ENCODE measurements around the gene CYFIP1.

CYFIP1 gene

GRCh38 chr15:22951381-22952280 lies 28.5 kb downstream of the CYFIP1 start:
- CTCF ChIA-PET, result no interaction called here
- POLR2A ChIA-PET, result no interaction called here
- peaks cover 0 to 4% of the 10 kb centered on the region in 2 experiments; a peak in 1 of 3 replicates for H3K36me3 ChIP-seq (ENCODE audit: control insufficient read depth in 2 of 2, insufficient read depth in 1 of 2, low read length in 2 of 2)
- peaks cover 6% of the 10 kb centered on the region for H3K4me1 ChIP-seq (ENCODE audit: control insufficient read depth, insufficient read depth, low read length)
- no peak overlapping the region for H3K27ac ChIP-seq (ENCODE audit: extremely low read depth, low read depth, low read length)
- H3K9me3 ChIP-seq (ENCODE audit: control insufficient read depth, insufficient read depth, low read depth, low read length), result no peaks in the 10 kb centered on the region
- no peak for TF ChIP-seq ZNF133 (tag by site-specific recombination; IDR thresholded peaks at IDR 0.05)
- no peak for TF ChIP-seq SP7 (tag by site-specific recombination; IDR thresholded peaks at IDR 0.05)
- TF ChIP-seq ZBTB10 (tag by site-specific recombination; IDR thresholded peaks at IDR 0.05), result no peak
- TF ChIP-seq ZNF704 (tag by site-specific recombination; IDR thresholded peaks at IDR 0.05), result no peak
- no peak for TF ChIP-seq ZNF501 (tag by site-specific recombination; IDR thresholded peaks at IDR 0.05)
- no peak for TF ChIP-seq ZNF175 (tag by site-specific recombination; IDR thresholded peaks at IDR 0.05)
- no peak for TF ChIP-seq ZFHX2 (tag by site-specific recombination; conservative IDR thresholded peaks at IDR 0.05)
- TF ChIP-seq ZNF416 (tag by site-specific recombination; IDR thresholded peaks at IDR 0.05), result no peak
- TF ChIP-seq ZNF132 (tag by site-specific recombination; IDR thresholded peaks at IDR 0.05; ENCODE audit: borderline replicate concordance), result no peak
- TF ChIP-seq ZNF514 (tag by site-specific recombination; IDR thresholded peaks at IDR 0.05), result no peak
- no peak for TF ChIP-seq ZNF48 (tag by site-specific recombination; IDR thresholded peaks at IDR 0.05)
- no peak for TF ChIP-seq ZFP3 (tag by site-specific recombination; IDR thresholded peaks at IDR 0.05; ENCODE audit: low read depth)
- no peak for TF ChIP-seq ZSCAN18 (tag by site-specific recombination; IDR thresholded peaks at IDR 0.05)
- no peak for TF ChIP-seq ZFP37 (tag by site-specific recombination; IDR thresholded peaks at IDR 0.05)
- no peak for TF ChIP-seq ZNF548 (tag by site-specific recombination; IDR thresholded peaks at IDR 0.05)
- TF ChIP-seq ZNF544 (tag by site-specific recombination; IDR thresholded peaks at IDR 0.05), result no peak
- TF ChIP-seq ZNF707 (tag by site-specific recombination; IDR thresholded peaks at IDR 0.05), result no peak
- no peak for TF ChIP-seq ZFP41 (tag by site-specific recombination; IDR thresholded peaks at IDR 0.05; ENCODE audit: borderline replicate concordance)
- TF ChIP-seq ZNF76 (tag by site-specific recombination; IDR thresholded peaks at IDR 0.05; ENCODE audit: borderline replicate concordance, low read depth), result no peak
- H3K4me3 ChIP-seq (ENCODE audit: low read depth, low read length), result no peak overlapping the region

GRCh38 chr15:22951031-22951380 lies 29.2 kb downstream of the CYFIP1 start:
- H3K27ac ChIP-seq (ENCODE audit: extremely low read depth, low read depth, low read length), result no peak overlapping the region
- POLR2A ChIA-PET, result no interaction called here
- TF ChIP-seq ZNF248 (tag by site-specific recombination; IDR thresholded peaks at IDR 0.05) (no peak), ZNF513 (tag by site-specific recombination; IDR thresholded peaks at IDR 0.05) (no peak), ZNF544 (tag by site-specific recombination; IDR thresholded peaks at IDR 0.05) (no peak), ZNF560 (tag by site-specific recombination; IDR thresholded peaks at IDR 0.05; ENCODE audit: borderline replicate concordance) (no peak), ZBTB17 (tag by site-specific recombination; IDR thresholded peaks at IDR 0.05) (no peak), ZNF174 (tag by site-specific recombination; IDR thresholded peaks at IDR 0.05) (no peak)
- CTCF ChIA-PET, result no interaction called here
- no peaks in the 10 kb centered on the region for H3K9me3 ChIP-seq (ENCODE audit: control insufficient read depth, insufficient read depth, low read depth, low read length)
- H3K4me3 ChIP-seq (ENCODE audit: low read depth, low read length), result no peak overlapping the region
- peaks cover 4 to 5% of the 10 kb centered on the region in 2 experiments; a peak in 2 of 3 replicates for H3K36me3 ChIP-seq (ENCODE audit: control insufficient read depth in 2 of 2, insufficient read depth in 1 of 2, low read length in 2 of 2)
- peaks cover 6% of the 10 kb centered on the region for H3K4me1 ChIP-seq (ENCODE audit: control insufficient read depth, insufficient read depth, low read length)

All from HEK293 (cell line).